Colonic mucosa (tissue), 4 donors: ENCODE data around the gene MVD. TPM values are rescaled to one million over a fixed set of nuclear protein-coding genes. Genes with fewer than 3 reads are reported as not detected.
A peak's percentile ranks its signal among the peaks of the same experiment; 100 is the strongest.

Experiments used
- DNase-seq: peaks from one replicate; pipeline ENCODE4 v3.0.0-alpha.2; 2020
- H3K27ac ChIP-seq: fragments of 200-600 bp; one replicate; pipeline ENCODE4 v1.8.0; 2021
- H3K27me3 ChIP-seq: fragments of 200-600 bp; one replicate; pipeline ENCODE4 v1.8.0; 2021
- H3K36me3 ChIP-seq: fragments of 200-600 bp; one replicate; pipeline ENCODE4 v1.8.0; 2021
- H3K4me1 ChIP-seq: fragments of 200-600 bp; one replicate; pipeline ENCODE4 v1.8.0; 2021; ENCODE audit warnings: mild to moderate bottlenecking
- H3K4me3 ChIP-seq: fragments of 200-600 bp; one replicate; pipeline ENCODE4 v1.8.0; 2021
- H3K9ac ChIP-seq, 2 donors: one replicate each; pipeline ENCODE4 v1.7.0; 2013; ENCODE audit warnings: control low read depth in 2 of 2, low read depth in 2 of 2, low read length in 2 of 2
- H3K9me3 ChIP-seq: fragments of 200-600 bp; one replicate; pipeline ENCODE4 v1.8.0; 2021
- CTCF ChIP-seq: fragments of 200-600 bp; IDR thresholded peaks from one replicate; pipeline ENCODE4 v1.8.0; 2022; ENCODE audit warnings: antibody characterized with exemption, mild to moderate bottlenecking
- intact Hi-C: fragments of 100-400 bp; cut with DNase I; formaldehyde crosslinking; loops from one replicate; pipeline ENCODE4 v1.14.1; 2022
- total RNA-seq, 2 donors: library from RNA; stranded (reverse); fragmentation: NEBNext Ultra II Directional in 1 of 2; extraction: Animal tissue kit (Norgen Biotek cat#: 25700) in 1 of 2; gene quantifications; one replicate each; pipeline ENCODE4 v1.2.1, GENCODE V29; 2021
- donor health status: healthy.
- donor health status: DM: no; HTN: no; CAD: no.
- donor health status: DM: no; HTN: no; CAD: no.

MVD gene
- total RNA-seq, 2 donors from 2014 or later = 86.2 to 132 TPM

- TF ChIP-seq CTCF = no peak
- no peak for DNase-seq
- Histone ChIP-seq H3K4me3 (no peak overlapping the region), H3K27ac (no peak overlapping the region), H3K4me1 (peaks cover 8% of the 10 kb centered on the region), H3K9me3 (no peaks in the 10 kb centered on the region), H3K36me3 (no peaks in the 10 kb centered on the region), H3K9ac (no peak overlapping the region), H3K27me3 (no peaks in the 10 kb centered on the region)
- intact Hi-C loops = no loop called here
These were observed 10.2 kb downstream of the MVD start for GRCh38 chr16:88652762-88653063.

GRCh38 chr16:88651989-88652761, 10.7 kb downstream of the MVD start:
- H3K4me1 ChIP-seq = peaks cover 8% of the 10 kb centered on the region
- H3K36me3 ChIP-seq = no peaks in the 10 kb centered on the region
- peak overlapping the region; percentile 88 for H3K27ac ChIP-seq
- no peaks in the 10 kb centered on the region for H3K27me3 ChIP-seq
- H3K9ac ChIP-seq = peak overlapping the region in 1 of 2 donors; percentile 58
- no peak overlapping the region for H3K4me3 ChIP-seq
- intact Hi-C loops = no loop called here
- no peak for DNase-seq
- no peak for TF ChIP-seq CTCF
- no peaks in the 10 kb centered on the region for H3K9me3 ChIP-seq

GRCh38 chr16:88651276-88651988, 11.5 kb downstream of the MVD start:
- Histone ChIP-seq H3K27me3 (no peaks in the 10 kb centered on the region), H3K27ac (peak overlapping the region; percentile 88), H3K36me3 (no peaks in the 10 kb centered on the region), H3K4me3 (peak overlapping the region; percentile 86), H3K9me3 (no peaks in the 10 kb centered on the region), H3K4me1 (peaks cover 8% of the 10 kb centered on the region), H3K9ac (peak overlapping the region; percentile 58 to 96)
- intact Hi-C loops = no loop called here
- DNase-seq = peak; percentile 70
- TF ChIP-seq CTCF = no peak

GRCh38 chr16:88650749-88651275, 12.1 kb downstream of the MVD start, which contains the start of gene CYBA:
TSS of gene CYBA (minus strand) at chr16:88651053. CDS start at chr16:88651013, 40 bp downstream.
- intact Hi-C loops = no loop called here
- no peak for TF ChIP-seq CTCF
- H3K27ac ChIP-seq = peak within 1 kb of the TSS; percentile 88
- peaks cover 8% of the 10 kb centered on the region for H3K4me1 ChIP-seq
- H3K27me3 ChIP-seq = no peaks in the 10 kb centered on the region
- DNase-seq = peak; percentile 88
- H3K9me3 ChIP-seq = no peaks in the 10 kb centered on the region
- no peaks in the 10 kb centered on the region for H3K36me3 ChIP-seq
- peak within 1 kb of the TSS; percentile 79 to 96 for H3K9ac ChIP-seq
- peak within 1 kb of the TSS; percentile 86 for H3K4me3 ChIP-seq

- Histone ChIP-seq H3K9me3 (no peaks in the 10 kb centered on the region), H3K9ac (peak overlapping the region; percentile 79 to 96), H3K4me1 (peaks cover 8% of the 10 kb centered on the region), H3K36me3 (no peaks in the 10 kb centered on the region), H3K27me3 (no peaks in the 10 kb centered on the region), H3K27ac (peak overlapping the region; percentile 88), H3K4me3 (peak overlapping the region; percentile 86)
- TF ChIP-seq CTCF = no peak
- intact Hi-C loops = no loop called here
- DNase-seq = peak; percentile 65
These were observed 12.8 kb downstream of the MVD start for GRCh38 chr16:88649924-88650748.
